Stimulated activated CD4-positive, alpha-beta T cell treated with anti-CD3 and anti-CD28 coated beads, Interleukin-12 subunit alpha, Interleukin-12 subunit beta, amount 100 ng/mL, for 24 hours (primary cell): ENCODE data around the gene TNFSF4.
"Not testable (repeated sequence)": the region's sequence is repeated elsewhere in the genome, so short reads cannot be mapped to it uniquely, and the experiment has no call there.

ENCODE experiments used
- DNase-seq, 2 experiments: peaks; one replicate each; pipeline ENCODE4 v3.0.0-alpha.2; 2020; ENCODE audit warnings: low read depth in 2 of 2

The TNFSF4 gene

GRCh38 chr1:173206816-173207568, at the start of gene TNFSF4:
TSS of gene TNFSF4 (minus strand) at chr1:173207331. CDS start at chr1:173207176, 155 bp downstream.
- DNase-seq = peak in 1 of 2 experiments; percentile 15

DNA sequence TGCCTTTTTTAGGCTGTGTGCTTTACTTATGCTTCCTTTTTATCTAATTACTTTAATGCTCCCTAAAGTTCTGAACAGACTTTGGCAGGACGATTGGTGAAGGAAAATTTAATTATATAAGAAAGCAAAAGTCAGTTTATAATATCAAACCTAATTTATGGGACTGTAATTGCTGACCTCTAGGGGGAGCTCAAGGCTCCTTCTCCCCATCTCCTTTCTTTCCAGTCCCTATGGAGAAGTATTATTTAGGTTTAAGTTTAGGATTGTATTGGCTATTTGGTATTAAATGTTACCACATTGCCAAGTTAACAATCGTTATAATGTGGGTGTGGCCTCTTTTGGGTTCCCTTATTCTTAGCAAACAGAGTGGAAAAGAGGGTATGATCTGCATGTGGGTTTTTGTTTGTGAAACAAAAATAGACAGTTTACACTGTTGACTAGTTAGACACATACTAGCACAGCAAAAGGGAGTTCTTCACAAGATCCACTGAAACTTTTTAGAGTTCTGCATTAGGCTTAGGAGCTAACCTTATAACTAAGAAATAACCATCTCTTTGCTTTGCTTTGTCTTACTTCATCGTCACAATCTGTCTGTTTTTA, 48.2 kb upstream of the TNFSF4 start:
- no peak for DNase-seq

DNA sequence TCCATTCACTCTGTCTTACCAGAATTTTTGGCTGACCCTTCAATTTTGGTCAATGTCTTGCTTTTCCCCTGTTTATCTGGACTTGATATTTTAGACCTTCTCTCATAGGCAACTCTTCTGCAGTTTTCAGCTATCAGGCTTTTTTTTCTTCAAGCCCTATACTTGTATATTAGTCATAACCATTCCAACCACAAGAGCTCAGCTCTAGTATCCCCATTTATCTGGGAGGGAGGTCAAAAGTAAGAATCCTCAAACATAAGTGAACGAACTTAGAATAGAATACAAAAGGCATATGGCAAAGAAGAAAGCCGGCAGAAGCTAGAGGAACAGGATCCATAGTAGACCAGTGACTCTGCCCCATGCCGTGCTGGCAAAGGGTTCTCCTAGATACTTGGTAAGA, 45.9 kb upstream of the TNFSF4 start:
- no peak for DNase-seq

DNA sequence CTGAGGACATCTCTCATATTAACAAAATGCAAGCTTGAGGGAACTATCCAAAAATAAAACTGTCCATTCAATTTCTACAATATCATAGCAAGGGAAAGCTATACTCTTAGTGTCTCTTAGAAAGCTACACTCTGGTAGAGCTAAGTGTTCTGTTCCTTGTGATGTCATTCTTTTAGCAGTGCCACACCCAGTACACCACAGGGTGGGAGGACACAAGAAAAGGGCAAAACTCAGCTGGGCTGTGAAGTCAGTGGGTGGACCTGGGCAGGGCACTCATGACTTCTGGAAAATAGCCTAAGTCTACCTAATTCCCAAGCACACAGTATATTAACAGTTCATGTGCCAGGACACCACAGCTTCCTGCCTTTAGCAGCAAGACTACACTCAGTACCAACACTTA, 42.2 kb upstream of the TNFSF4 start:
- DNase-seq = no peak

DNA sequence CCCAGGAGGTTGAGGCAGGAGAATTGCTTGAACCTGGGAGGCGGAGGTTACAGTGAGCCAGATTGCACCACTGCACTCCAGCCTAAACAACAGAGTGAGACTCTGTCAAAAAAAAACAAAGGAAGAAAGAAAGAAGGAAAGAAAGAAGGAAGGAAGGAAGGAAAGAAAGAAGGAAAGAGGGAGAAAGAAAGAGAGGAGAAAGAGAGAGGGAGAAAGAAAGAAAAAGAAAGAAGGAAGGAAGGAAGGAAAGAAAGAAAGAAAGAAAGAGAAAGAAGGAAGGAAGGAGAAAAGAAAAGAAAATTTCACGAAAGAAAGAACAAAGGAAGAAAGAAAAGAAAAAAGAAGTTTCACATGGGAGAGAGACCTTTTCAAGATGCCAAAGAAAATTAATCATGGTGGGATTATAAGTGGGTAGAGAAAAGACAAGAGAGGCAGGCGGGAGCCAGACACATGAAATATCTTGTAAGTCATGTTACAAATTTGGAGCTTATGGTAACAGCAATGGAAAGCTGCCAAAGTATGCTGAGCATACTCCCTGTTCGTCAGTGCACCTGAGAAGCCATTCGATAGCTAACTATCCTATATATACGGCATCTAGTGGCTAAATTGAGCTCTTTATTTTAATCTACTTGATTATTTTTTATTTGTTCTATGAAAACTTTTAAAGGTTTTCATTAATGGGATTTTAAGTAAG, 41.3 kb upstream of the TNFSF4 start:
- no peak for DNase-seq

GRCh38 chr1:173245892-173246291, 38.8 kb upstream of the TNFSF4 start:
- no peak for DNase-seq

GRCh38 chr1:173243300-173243699, 36.2 kb upstream of the TNFSF4 start:
- DNase-seq = no peak

- no peak for DNase-seq
Observed at GRCh38 chr1:173241528-173242347, 34.6 kb upstream of the TNFSF4 start.

DNA sequence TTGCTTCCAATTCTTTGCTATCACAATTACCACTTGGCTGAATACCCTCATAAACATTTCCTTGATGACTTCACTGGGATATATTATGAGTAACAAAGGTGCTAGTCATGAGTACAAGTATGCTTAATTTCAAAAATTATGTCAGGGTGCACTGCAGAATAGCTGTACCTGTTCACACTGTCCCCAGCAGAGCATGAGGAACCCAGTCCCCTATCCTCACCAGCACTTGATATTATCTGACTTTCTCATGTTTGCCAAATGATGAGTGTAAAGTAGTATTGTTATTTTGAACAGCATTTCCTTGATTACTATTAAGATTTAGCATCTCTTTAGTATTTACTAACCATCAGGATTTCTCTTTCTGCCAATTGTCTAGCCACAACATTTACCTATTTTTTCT, 33.5 kb upstream of the TNFSF4 start:
- DNase-seq = no peak

- DNase-seq = no peak
Observed at GRCh38 chr1:173239058-173239457, 31.9 kb upstream of the TNFSF4 start.

DNA sequence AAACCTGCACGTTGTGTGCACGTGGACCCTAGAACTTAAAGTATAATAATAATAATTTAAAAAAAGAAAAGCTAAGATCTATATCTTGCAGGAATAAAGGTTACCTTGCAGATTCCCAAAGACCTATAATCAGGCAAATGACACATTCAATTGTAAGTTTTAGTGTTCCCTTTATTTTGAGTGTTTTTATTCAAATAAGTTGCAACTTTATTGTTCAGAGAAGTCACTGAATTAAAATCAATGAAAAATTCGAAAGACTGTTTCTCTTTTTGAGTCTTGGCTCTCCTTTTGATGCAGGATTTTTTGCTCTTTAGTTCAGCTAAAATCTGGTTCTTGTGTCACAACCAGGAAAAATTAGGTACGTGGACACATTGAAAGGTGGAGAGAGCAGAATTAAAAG, 27.8 kb upstream of the TNFSF4 start:
- no peak for DNase-seq

GRCh38 chr1:173234434-173234833, 27.3 kb upstream of the TNFSF4 start:
- not testable (repeated sequence) for DNase-seq

DNA sequence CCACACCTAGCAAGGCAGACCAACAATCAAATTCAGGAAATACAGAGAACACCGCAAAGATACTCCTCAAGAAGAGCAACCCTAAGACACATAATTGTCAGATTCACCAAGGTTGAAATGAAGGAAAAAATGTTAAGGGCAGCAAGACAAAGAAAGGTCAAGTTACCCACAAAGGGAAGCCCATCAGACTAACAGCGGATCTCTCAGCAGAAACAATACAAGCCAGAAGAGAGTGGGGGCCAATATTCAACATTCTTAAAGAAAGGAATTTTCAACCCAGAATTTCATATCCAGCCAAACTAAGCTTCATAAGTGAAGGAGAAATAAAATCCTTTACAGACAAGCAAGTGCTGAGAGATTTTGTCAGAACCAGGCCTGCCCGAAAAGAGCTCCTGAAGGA, 21.9 kb upstream of the TNFSF4 start:
- not testable (repeated sequence) for DNase-seq

DNA sequence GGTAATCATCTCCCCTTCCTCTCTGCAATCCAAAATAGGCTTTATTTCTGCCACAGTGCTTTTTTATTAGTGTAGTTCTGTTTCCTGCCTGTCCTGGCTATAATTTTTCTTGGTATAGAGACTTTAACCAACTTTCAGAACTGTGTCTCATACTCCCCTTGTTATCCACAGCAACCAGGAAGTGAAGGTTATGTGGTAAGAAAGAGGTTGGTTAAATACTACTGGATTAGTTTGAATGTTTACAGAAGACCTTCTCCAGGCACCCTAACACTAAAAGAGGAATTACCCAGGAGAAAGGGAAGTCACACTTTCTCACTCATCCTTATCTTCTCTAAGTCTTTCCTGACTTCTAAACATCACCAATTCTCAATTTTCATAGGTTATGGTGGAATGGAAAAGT, 17.8 kb upstream of the TNFSF4 start:
- DNase-seq = no peak

DNA sequence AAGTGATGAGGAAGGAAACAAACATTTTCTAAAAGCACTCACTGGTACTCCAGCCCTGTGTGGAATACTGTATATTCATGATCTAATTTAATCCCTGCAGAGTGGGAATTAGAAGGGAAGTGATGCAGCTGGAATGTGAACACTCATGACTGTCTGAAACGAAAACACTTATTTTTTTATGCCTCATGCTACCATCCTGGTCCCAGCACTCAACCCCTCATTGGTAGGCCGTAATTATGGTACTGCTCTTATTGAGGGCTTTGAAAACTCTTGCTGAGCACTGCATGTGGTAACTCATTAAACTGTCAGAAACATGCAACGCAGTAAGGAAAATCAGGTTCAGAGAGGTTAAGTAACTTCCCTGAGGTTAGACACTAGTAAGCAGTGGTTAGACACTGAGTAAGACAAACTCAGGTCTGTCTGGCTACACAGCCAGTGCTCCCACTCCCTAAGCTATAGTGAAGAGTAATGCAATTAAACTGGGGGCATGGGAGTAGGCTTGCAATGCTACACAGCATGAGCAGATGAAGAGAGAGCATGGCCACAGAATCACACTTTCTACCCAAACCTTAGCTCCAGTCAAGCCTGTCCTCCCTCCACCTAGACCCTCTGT, 17.3 kb upstream of the TNFSF4 start:
- no peak for DNase-seq

GRCh38 chr1:173223031-173223380, 15.9 kb upstream of the TNFSF4 start:
- no peak for DNase-seq

- no peak for DNase-seq
Observed at GRCh38 chr1:173222149-173223030, 15.3 kb upstream of the TNFSF4 start.

DNA sequence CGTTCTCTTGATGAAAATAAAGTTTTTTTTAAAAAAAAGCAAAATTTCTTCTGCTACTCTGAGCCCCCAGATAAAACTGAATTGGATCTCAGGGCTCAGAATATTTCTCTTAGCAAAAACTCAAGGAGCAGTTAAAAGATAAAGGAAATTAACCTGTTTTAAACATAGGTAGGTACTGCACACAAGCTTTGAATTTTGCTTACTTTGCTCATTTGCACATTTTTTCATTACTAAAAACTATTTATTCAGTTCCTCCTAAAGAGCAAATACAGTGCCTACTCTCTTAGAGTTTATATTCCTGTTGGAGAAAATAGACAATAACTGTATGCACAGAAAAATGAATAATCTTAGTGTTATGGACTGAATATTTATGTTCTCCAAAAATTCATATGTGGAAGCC, 13.0 kb upstream of the TNFSF4 start:
- no peak for DNase-seq

GRCh38 chr1:173213665-173214064, 6.5 kb upstream of the TNFSF4 start:
- no peak for DNase-seq

DNA sequence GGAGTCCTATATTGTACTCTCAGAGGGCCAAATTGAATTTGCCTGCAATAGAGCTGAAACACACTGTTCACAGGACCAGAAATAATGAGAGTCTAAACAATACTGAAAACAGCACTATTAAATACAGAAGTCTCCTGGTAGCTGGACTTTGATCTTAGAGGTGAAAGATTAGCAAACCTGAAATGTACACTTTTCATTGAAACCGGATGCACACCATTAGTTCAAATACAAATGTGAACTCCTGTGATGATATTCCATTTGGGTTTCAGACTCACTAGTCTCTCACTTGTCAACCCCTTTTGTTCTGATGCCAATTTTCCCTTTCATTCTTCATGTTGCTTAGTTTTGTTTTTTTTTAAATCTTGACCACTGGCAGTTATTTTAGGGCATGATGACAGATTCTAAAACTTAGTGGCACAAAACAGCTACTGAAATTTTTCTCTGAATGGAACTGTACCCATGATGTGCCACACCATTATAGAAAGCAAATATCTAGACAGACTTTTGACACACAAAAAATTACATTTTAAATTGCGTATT, 5.9 kb upstream of the TNFSF4 start:
- no peak for DNase-seq
